HepG2 (cell line): ENCODE measurements around the gene HMCN1. TPM values are rescaled to one million over a fixed set of nuclear protein-coding genes. Genes with fewer than 3 reads are reported as not detected.

Experiments used
- ATAC-seq: fragments of 200-7000 bp; cut with Tn5 transposase; 3 replicates; pipeline ENCODE4 v1.9.1; 2020; ENCODE audit warnings: mild to moderate bottlenecking, moderate library complexity
- BruUV-seq: library from RNA; stranded (reverse); fragments of 400-500 nt; replicated peaks from 2 replicates; lab custom pipeline; 2021; lab: Mats Ljungman, UMichigan
- CTCF ChIA-PET: fragments of 300-600 bp; formaldehyde crosslinking; extraction: SDS; loops from one replicate; lab custom pipeline; 2021; ENCODE audit warnings: low total read pairs, inconsistent platforms, low intra/inter-chr PET ratio; lab: Yijun Ruan, JAX
- POLR2A ChIA-PET: fragments of 350-600 bp; sonication (Branson Sonifier 250); formaldehyde crosslinking; loops from one replicate; lab custom pipeline; 2020; ENCODE audit warnings: antibody characterized with exemption, inconsistent platforms; lab: Yijun Ruan, JAX
- DNase-seq: peaks from one replicate; pipeline ENCODE4 v3.0.0-alpha.2; 2015; ENCODE audit warnings: low spot score
- FAIRE-seq: peaks from 3 replicates; lab custom pipeline; 2011; peaks lifted over from hg19 to GRCh38; lab: Jason Lieb, UNC
- H2AFZ ChIP-seq: one replicate; pipeline ENCODE4 v1.6.1; 2011; ENCODE audit warnings: low read length, inconsistent platforms
- H3K27ac ChIP-seq: fragments of 300-600 bp; 3 replicates; pipeline ENCODE4 v1.8.0; 2011; ENCODE audit warnings: mixed run types, mild to moderate bottlenecking, mixed read lengths, low read length, inconsistent platforms; ENCODE audit not compliant: insufficient read depth; ENCODE audit errors: extremely low read length
- H3K27me3 ChIP-seq, 2 experiments: fragments of 200-600 bp in 1 of 2; 2 replicates in 1 of 2; 3 replicates in 1 of 2; pipeline versions ENCODE4 v1.6.0 to v1.8.0; 2011; ENCODE audit warnings: low read length in 2 of 2, mild to moderate bottlenecking in 2 of 2, moderate library complexity in 2 of 2, inconsistent platforms in 1 of 2; ENCODE audit not compliant: insufficient read depth in 2 of 2, control insufficient read depth in 1 of 2
- H3K36me3 ChIP-seq, 2 experiments: fragments of 200-600 bp in 1 of 2; replicated peaks in 1 of 2; 2 replicates in 1 of 2; 3 replicates in 1 of 2; pipeline versions ENCODE4 v1.5.1 to v1.8.0; 2011; ENCODE audit warnings: low read length in 2 of 2, inconsistent platforms in 1 of 2; ENCODE audit not compliant: insufficient read depth in 2 of 2, control insufficient read depth in 1 of 2
- H3K4me1 ChIP-seq: 2 replicates; pipeline ENCODE4 v1.5.1; 2012; ENCODE audit warnings: low read length, inconsistent platforms; ENCODE audit not compliant: insufficient read depth
- H3K4me2 ChIP-seq: 2 replicates; pipeline ENCODE4 v1.6.0; 2011; ENCODE audit warnings: low read depth, low read length, inconsistent platforms
- H3K4me3 ChIP-seq, 3 experiments: fragments of 200-600 bp in 1 of 3; sonication (generic), shearing (Covaris generic) in 1 of 3; replicated peaks in 1 of 3; 2 replicates each; pipeline ENCODE4 v1.5.1; 2011 to 2016; ENCODE audit warnings: low read length in 3 of 3, inconsistent platforms in 2 of 3, low read depth in 2 of 3, mild to moderate bottlenecking in 2 of 3, control low read depth in 1 of 3, mixed read lengths in 1 of 3; ENCODE audit not compliant: insufficient read depth in 1 of 3
- H3K79me2 ChIP-seq: one replicate; pipeline ENCODE4 v1.6.1; 2011; ENCODE audit warnings: low read length, inconsistent platforms; ENCODE audit not compliant: insufficient read depth
- H3K9ac ChIP-seq: 2 replicates; pipeline ENCODE4 v1.6.0; 2011; ENCODE audit warnings: mild to moderate bottlenecking, low read depth, low read length, inconsistent platforms; ENCODE audit not compliant: insufficient read depth
- H3K9me3 ChIP-seq: 2 replicates; pipeline ENCODE4 v1.5.1; 2012; ENCODE audit warnings: mild to moderate bottlenecking, low read length
- H4K20me1 ChIP-seq: 2 replicates; pipeline ENCODE4 v1.6.0; 2011; ENCODE audit warnings: inconsistent platforms, mild to moderate bottlenecking, low read length, moderate library complexity; ENCODE audit not compliant: insufficient read depth
- ADNP ChIP-seq: sonication (generic); formaldehyde crosslinking; IDR thresholded peaks from 2 replicates; pipeline ENCODE4 v1.4.0; 2020; ENCODE audit warnings: missing genetic modification reagents
- CHCHD3 ChIP-seq: sonication (generic); formaldehyde crosslinking; IDR thresholded peaks from 2 replicates; pipeline ENCODE4 v1.8.0; 2022; ENCODE audit warnings: mild to moderate bottlenecking, missing genetic modification reagents, moderate library complexity
- DNMT3B ChIP-seq: conservative IDR thresholded peaks from 2 replicates; pipeline ENCODE4 v1.6.1; 2016; ENCODE audit warnings: missing biosample characterization, control low read depth
- FIP1L1 ChIP-seq: fragments of 200-400 bp; formaldehyde crosslinking; IDR thresholded peaks from 2 replicates; pipeline ENCODE4 v1.6.1; 2018; ENCODE audit warnings: low read depth, mild to moderate bottlenecking, low read length, moderate library complexity, borderline replicate concordance; ENCODE audit not compliant: insufficient read depth
- HOXA3 ChIP-seq: sonication (generic); formaldehyde crosslinking; IDR thresholded peaks from 2 replicates; pipeline ENCODE4 v1.5.0; 2020; ENCODE audit warnings: missing genetic modification reagents
- POLR2AphosphoS2 ChIP-seq: IDR thresholded peaks from 2 replicates; pipeline ENCODE4 v1.6.1; 2011; ENCODE audit warnings: low read depth, low read length, improper control_type of control experiment
- RXRB ChIP-seq: IDR thresholded peaks from 2 replicates; pipeline ENCODE4 v1.6.1; 2016; ENCODE audit warnings: borderline replicate concordance, missing genetic modification reagents, missing compliant biosample characterization
- ZNF180 ChIP-seq: sonication (generic); formaldehyde crosslinking; IDR thresholded peaks from 2 replicates; pipeline ENCODE4 v1.4.0; 2020; ENCODE audit warnings: low read depth, missing genetic modification reagents, borderline replicate concordance
- ZNF30 ChIP-seq: sonication (generic); formaldehyde crosslinking; IDR thresholded peaks from 2 replicates; pipeline ENCODE4 v1.5.0; 2020; ENCODE audit warnings: mild to moderate bottlenecking, missing genetic modification reagents
- ZNF615 ChIP-seq: sonication (generic); formaldehyde crosslinking; IDR thresholded peaks from 2 replicates; pipeline ENCODE4 v1.5.0; 2020; ENCODE audit warnings: mild to moderate bottlenecking, missing genetic modification reagents, borderline replicate concordance
- ZNF776 ChIP-seq: sonication (generic); formaldehyde crosslinking; IDR thresholded peaks from 2 replicates; pipeline ENCODE4 v1.4.0; 2020; ENCODE audit warnings: mild to moderate bottlenecking, missing genetic modification reagents
- WGBS: methylation state at CpG from one replicate; pipeline ENCODE4 v1.1.6; 2017; ENCODE audit warnings: low lambda C conversion rate; 5-methylcytosine and 5-hydroxymethylcytosine counted together
- in situ Hi-C: cut with HindIII; loops from 2 replicates; pipeline ENCODE4 v1.10.0; 2017; ENCODE audit warnings: low pct_unique_long_range_greater_than_20kb; ENCODE audit not compliant: extremely low pct_ligation_motif_present
- intact Hi-C: fragments of 100-400 bp; cut with micrococcal nuclease; formaldehyde crosslinking; loops from one replicate; pipeline ENCODE4 v1.10.0; 2022; ENCODE audit not compliant: unreplicated experiment
- polyA plus RNA-seq, 8 experiments: library from polyadenylated mRNA; depleted of rRNA in 3 of 8; stranded (reverse) in 7 of 8; unstranded in 1 of 8; fragments of >200 nt; fragmentation: Illumina TruSeq in 4 of 8; extraction: Trizol in 4 of 8; gene quantifications; 2 replicates each; pipeline versions ENCODE4 v1.2.1 to v1.2.3, GENCODE V29; 2011 to 2016; ENCODE audit warnings: low read depth in 4 of 8, missing spikeins in 1 of 8, mixed read lengths in 1 of 8; ENCODE audit not compliant: insufficient read depth in 1 of 8
- total RNA-seq, 5 experiments: library from RNA; depleted of rRNA; stranded (reverse); fragments of >200 nt; fragmentation: Illumina TruSeq; extraction: Trizol; gene quantifications; 2 replicates each; pipeline ENCODE4 v1.2.3, GENCODE V29; 2016; ENCODE audit warnings: low read depth in 1 of 5
- TF ChIP-seq, protein P1 (sequence below): sonication (generic); formaldehyde crosslinking; IDR thresholded peaks from 2 replicates; pipeline ENCODE4 v1.5.1; 2020; ENCODE audit warnings: mild to moderate bottlenecking, moderate library complexity, missing genetic modification reagents
- TF ChIP-seq, protein P2 (sequence below): sonication (generic); formaldehyde crosslinking; IDR thresholded peaks from 2 replicates; pipeline ENCODE4 v1.8.0; 2022; ENCODE audit warnings: mild to moderate bottlenecking, missing genetic modification reagents; ENCODE audit not compliant: insufficient replicate concordance
- TF ChIP-seq, protein P3 (sequence below): sonication (generic); formaldehyde crosslinking; conservative IDR thresholded peaks from 2 replicates; pipeline ENCODE4 v1.8.1; 2023; ENCODE audit warnings: missing genetic modification reagents

The HMCN1 gene
- total and polyA plus RNA-seq, 2 of the 13 experiments (the other 11 are each of a cell fraction or from before 2014, with no cell fraction given), result 0.03 TPM; not detected in 1

DNA sequence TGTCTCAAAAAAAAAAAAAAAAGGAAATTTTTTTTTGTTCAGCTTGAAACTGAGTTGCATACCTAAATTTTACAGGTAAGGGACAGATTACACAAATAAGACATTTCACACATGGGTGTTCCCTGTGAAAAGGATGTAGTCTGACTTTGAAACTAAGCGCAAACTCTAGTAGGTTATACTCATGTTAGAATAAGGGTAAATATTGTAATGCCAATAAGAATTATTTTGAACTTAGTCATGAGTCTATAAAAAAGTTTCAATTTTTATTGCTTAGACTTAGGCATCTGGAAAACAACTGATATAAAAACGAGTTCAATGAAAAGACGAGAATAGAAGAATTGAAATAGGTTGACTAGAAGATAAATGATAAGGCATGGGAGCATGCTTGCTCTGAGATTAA, 122.3 kb downstream of the HMCN1 start (continued):
- TF ChIP-seq, protein P1, sequence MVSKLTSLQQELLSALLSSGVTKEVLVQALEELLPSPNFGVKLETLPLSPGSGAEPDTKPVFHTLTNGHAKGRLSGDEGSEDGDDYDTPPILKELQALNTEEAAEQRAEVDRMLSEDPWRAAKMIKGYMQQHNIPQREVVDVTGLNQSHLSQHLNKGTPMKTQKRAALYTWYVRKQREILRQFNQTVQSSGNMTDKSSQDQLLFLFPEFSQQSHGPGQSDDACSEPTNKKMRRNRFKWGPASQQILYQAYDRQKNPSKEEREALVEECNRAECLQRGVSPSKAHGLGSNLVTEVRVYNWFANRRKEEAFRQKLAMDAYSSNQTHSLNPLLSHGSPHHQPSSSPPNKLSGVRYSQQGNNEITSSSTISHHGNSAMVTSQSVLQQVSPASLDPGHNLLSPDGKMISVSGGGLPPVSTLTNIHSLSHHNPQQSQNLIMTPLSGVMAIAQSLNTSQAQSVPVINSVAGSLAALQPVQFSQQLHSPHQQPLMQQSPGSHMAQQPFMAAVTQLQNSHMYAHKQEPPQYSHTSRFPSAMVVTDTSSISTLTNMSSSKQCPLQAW (CRISPR knock-in tag), result no peak
- TF ChIP-seq ZNF615 (CRISPR knock-in tag), result no peak
- TF ChIP-seq, protein P2, sequence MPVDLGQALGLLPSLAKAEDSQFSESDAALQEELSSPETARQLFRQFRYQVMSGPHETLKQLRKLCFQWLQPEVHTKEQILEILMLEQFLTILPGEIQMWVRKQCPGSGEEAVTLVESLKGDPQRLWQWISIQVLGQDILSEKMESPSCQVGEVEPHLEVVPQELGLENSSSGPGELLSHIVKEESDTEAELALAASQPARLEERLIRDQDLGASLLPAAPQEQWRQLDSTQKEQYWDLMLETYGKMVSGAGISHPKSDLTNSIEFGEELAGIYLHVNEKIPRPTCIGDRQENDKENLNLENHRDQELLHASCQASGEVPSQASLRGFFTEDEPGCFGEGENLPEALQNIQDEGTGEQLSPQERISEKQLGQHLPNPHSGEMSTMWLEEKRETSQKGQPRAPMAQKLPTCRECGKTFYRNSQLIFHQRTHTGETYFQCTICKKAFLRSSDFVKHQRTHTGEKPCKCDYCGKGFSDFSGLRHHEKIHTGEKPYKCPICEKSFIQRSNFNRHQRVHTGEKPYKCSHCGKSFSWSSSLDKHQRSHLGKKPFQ (CRISPR knock-in tag), result no peak
- no peak for TF ChIP-seq RXRB (CRISPR knock-in tag)
- TF ChIP-seq DNMT3B (CRISPR knock-in tag), result no peak
- TF ChIP-seq POLR2AphosphoS2, result no peak
- TF ChIP-seq ZNF776, result no peak
- TF ChIP-seq ZNF30 (CRISPR knock-in tag), result no peak
- TF ChIP-seq CHCHD3 (CRISPR knock-in tag), result no peak

DNA sequence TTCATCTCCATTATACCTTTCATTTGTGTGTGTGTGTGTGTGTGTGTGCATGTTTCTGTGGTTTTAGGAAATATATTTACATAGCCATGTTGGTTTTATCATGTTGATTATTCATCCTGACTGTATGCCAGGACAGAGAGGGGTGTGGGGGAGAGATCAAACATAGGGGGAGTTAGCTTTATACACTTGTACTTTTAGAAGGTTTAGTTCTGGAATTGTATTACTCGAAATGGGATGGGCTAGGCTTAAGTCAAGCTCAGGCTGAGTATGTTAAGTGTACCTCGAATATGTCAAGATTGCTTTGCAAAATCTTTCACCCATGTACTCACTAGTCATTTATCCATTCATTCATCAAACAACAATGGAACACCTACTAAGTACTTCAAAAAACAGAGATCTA, 123.3 kb downstream of the HMCN1 start:
- Histone ChIP-seq H3K9ac (no peak overlapping the region), H3K4me3 (no peak overlapping the region), H3K9me3 (no peaks in the 10 kb centered on the region), H2AFZ (no peak overlapping the region), H3K27ac (no peak overlapping the region), H3K27me3 (no peaks in the 10 kb centered on the region), H3K4me1 (no peaks in the 10 kb centered on the region), H3K4me2 (no peak overlapping the region), H4K20me1 (no peaks in the 10 kb centered on the region), H3K36me3 (no peaks in the 10 kb centered on the region), H3K79me2 (no peaks in the 10 kb centered on the region)
- intact Hi-C loops, result no loop called here
- no peak for DNase-seq
- ChIA-PET CTCF (no interaction called here), POLR2A (no interaction called here)
- in situ Hi-C loops, result no loop called here
- no peak for FAIRE-seq
- BruUV-seq, result no TSS peak
- ATAC-seq, result no peak
- 3% methylated on average over 2 of the region's 2 CpGs for WGBS
- no peak for TF ChIP-seq ADNP (CRISPR knock-in tag)
- TF ChIP-seq, protein P3, sequence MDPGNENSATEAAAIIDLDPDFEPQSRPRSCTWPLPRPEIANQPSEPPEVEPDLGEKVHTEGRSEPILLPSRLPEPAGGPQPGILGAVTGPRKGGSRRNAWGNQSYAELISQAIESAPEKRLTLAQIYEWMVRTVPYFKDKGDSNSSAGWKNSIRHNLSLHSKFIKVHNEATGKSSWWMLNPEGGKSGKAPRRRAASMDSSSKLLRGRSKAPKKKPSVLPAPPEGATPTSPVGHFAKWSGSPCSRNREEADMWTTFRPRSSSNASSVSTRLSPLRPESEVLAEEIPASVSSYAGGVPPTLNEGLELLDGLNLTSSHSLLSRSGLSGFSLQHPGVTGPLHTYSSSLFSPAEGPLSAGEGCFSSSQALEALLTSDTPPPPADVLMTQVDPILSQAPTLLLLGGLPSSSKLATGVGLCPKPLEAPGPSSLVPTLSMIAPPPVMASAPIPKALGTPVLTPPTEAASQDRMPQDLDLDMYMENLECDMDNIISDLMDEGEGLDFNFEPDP, result no peak
- no peak for TF ChIP-seq ZNF180 (CRISPR knock-in tag)
- no peak for TF ChIP-seq FIP1L1
- TF ChIP-seq HOXA3 (CRISPR knock-in tag), result no peak
